K562 (cell line): ENCODE results near the gene OLFML2A.

Experiments
- ATF2 ChIP-seq: sonication (generic); formaldehyde crosslinking; IDR thresholded peaks from 2 replicates; pipeline ENCODE4 v1.8.1; 2022; ENCODE audit warnings: missing genetic modification reagents
- CTCF ChIP-seq, 3 experiments: IDR thresholded peaks in 2 of 3; conservative IDR thresholded peaks in 1 of 3; 2 replicates each; pipeline ENCODE4 v1.5.1; 2011 to 2012; ENCODE audit warnings: low read length in 3 of 3, mild to moderate bottlenecking in 3 of 3, control low read depth in 2 of 3, improper control_type of control experiment in 1 of 3, inconsistent platforms in 1 of 3, low read depth in 1 of 3, mixed read lengths in 1 of 3, moderate library complexity in 1 of 3; ENCODE audit not compliant: insufficient read depth in 2 of 3
- EP300 ChIP-seq: IDR thresholded peaks from 2 replicates; pipeline ENCODE4 v1.6.1; 2012; ENCODE audit warnings: low read length, improper control_type of control experiment
- GTF2F1 ChIP-seq: IDR thresholded peaks from 2 replicates; pipeline ENCODE4 v1.6.1; 2011; ENCODE audit warnings: low read depth, low read length, improper control_type of control experiment
- IRF1 ChIP-seq: sonication (generic); formaldehyde crosslinking; IDR thresholded peaks from 2 replicates; pipeline ENCODE4 v1.8.0; 2022; ENCODE audit warnings: missing genetic modification reagents, mild to moderate bottlenecking, borderline replicate concordance
- MTA3 ChIP-seq: fragments of 450-650 bp; formaldehyde crosslinking; IDR thresholded peaks from 2 replicates; pipeline ENCODE4 v1.6.1; 2017; ENCODE audit warnings: mild to moderate bottlenecking, borderline replicate concordance
- ZBTB33 ChIP-seq: sonication (generic); formaldehyde crosslinking; IDR thresholded peaks from 2 replicates; pipeline ENCODE4 v1.8.1; 2023; ENCODE audit warnings: mild to moderate bottlenecking, missing genetic modification reagents

- TF ChIP-seq ZBTB33 (CRISPR knock-in tag) (no peak), GTF2F1 (no peak), CTCF (IDR thresholded peaks at IDR 0.05 in 2 of 3, conservative IDR thresholded peaks at IDR 0.05 in 1 of 3; ENCODE audit: insufficient read depth in 2 of 3, low read depth in 1 of 3, low read length in 3 of 3) (no peak), IRF1 (CRISPR knock-in tag) (no peak), ATF2 (CRISPR knock-in tag) (no peak), MTA3 (no peak), EP300 (no peak)
Measured at GRCh38 chr9:124790801-124791505, 14.0 kb downstream of the OLFML2A start.
